AG04449 (cell line): ENCODE measurements around the gene C6orf15.

ENCODE experiments used
- CTCF ChIA-PET: fragments of 350-600 bp; formaldehyde crosslinking; extraction: SDS; loops from one replicate; lab custom pipeline; 2021; ENCODE audit warnings: antibody characterized with exemption; lab: Yijun Ruan, JAX
- POLR2A ChIA-PET: fragments of 400-600, 350-600 bp; formaldehyde crosslinking; extraction: SDS; loops from one replicate; lab custom pipeline; 2020; ENCODE audit warnings: antibody characterized with exemption, inconsistent platforms; lab: Yijun Ruan, JAX
- DNase-seq: peaks from one replicate; pipeline ENCODE4 v3.0.0-alpha.2; 2010; ENCODE audit warnings: low read depth, low spot score
- H3K4me3 ChIP-seq: 2 replicates; pipeline ENCODE4 v1.5.1; 2011; ENCODE audit warnings: low read depth, mild to moderate bottlenecking, control low read depth, low read length
- CTCF ChIP-seq: IDR thresholded peaks from one replicate; pipeline ENCODE4 v1.5.1; 2011; ENCODE audit warnings: mild to moderate bottlenecking, moderate library complexity, low read length, control low read depth, inconsistent platforms; ENCODE audit not compliant: insufficient read depth; ENCODE audit errors: missing control alignments

The C6orf15 gene

GRCh38 chr6:31156641-31157040 lies 44.3 kb upstream of the C6orf15 start:
- no peak for DNase-seq
- TF ChIP-seq CTCF: no peak
- H3K4me3 ChIP-seq: no peak overlapping the region
- ChIA-PET POLR2A (no interaction called here), CTCF (interaction anchor here (1.0 to 4.2 kb wide), 6 partner anchors 9 to 36 kb away, joined by 3 to 24 read pairs (median 6); partner anchors contain the start of gene PSORS1C2)

DNA sequence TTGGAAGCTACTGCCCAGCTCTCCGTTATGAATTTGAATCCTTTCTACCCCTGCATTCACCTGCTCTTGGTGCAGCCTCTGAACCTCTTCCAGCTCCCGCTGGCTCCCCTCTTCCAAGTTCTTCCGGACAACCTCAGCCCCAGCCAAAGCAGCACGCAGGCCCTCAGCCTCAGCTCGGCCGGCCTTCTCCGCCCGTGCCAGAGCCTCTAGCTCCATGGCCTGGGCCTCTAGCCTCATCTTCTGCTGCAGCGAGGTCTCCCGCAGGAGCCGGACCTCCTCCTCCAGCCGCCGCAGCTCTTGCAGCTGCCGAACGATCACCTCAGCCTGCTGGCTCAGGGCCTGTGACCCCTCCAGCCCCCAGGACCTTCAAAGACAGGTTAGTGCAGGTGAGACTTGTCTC lies 42.1 kb upstream of the C6orf15 start:
- H3K4me3 ChIP-seq: no peak overlapping the region
- ChIA-PET CTCF (interaction anchor here (1.0 to 26.1 kb wide), 4 partner anchors 15 to 38 kb away, joined by 3 to 505 read pairs (median 6); partner anchors contain the start of gene PSORS1C2), POLR2A (no interaction called here)
- no peak for DNase-seq
- no peak for TF ChIP-seq CTCF

GRCh38 chr6:31152781-31153180 lies 40.4 kb upstream of the C6orf15 start:
- POLR2A ChIA-PET: no interaction called here
- CTCF ChIA-PET: interaction anchor here (1.0 to 26.1 kb wide), 3 partner anchors 9 to 40 kb away, joined by 4 to 505 read pairs (median 5); no protein-coding TSS in a partner anchor
- no peak for TF ChIP-seq CTCF

GRCh38 chr6:31149827-31150447 lies 37.6 kb upstream of the C6orf15 start:
- no peak for TF ChIP-seq CTCF
- no peak for DNase-seq
- H3K4me3 ChIP-seq: no peak overlapping the region
- ChIA-PET CTCF (interaction anchor here (1.2 to 26.1 kb wide), 6 partner anchors 11 to 217 kb away, joined by 3 to 505 read pairs (median 4); no protein-coding TSS in a partner anchor), POLR2A (interaction anchor here (1.1 kb wide), 1 partner anchor 10 kb away, joined by 4 read pairs; no protein-coding TSS in a partner anchor)

More at GRCh38 chr6:31152781-31153180, 40.4 kb upstream of the C6orf15 start:
- DNase-seq: no peak
- no peak overlapping the region for H3K4me3 ChIP-seq

- no peak overlapping the region for H3K4me3 ChIP-seq
- POLR2A ChIA-PET: interaction anchor here (1.8 kb wide), 1 partner anchor 13 kb away, joined by 8 read pairs; the partner anchor contains the start of genes CCHCR1 and TCF19
- CTCF ChIA-PET: interaction anchor here (1.3 to 26.1 kb wide), 3 partner anchors 11 to 222 kb away, joined by 5 to 505 read pairs (median 17); no protein-coding TSS in a partner anchor
- no peak for DNase-seq
- no peak for TF ChIP-seq CTCF
Observed at GRCh38 chr6:31145386-31145785, 33.0 kb upstream of the C6orf15 start.

DNA sequence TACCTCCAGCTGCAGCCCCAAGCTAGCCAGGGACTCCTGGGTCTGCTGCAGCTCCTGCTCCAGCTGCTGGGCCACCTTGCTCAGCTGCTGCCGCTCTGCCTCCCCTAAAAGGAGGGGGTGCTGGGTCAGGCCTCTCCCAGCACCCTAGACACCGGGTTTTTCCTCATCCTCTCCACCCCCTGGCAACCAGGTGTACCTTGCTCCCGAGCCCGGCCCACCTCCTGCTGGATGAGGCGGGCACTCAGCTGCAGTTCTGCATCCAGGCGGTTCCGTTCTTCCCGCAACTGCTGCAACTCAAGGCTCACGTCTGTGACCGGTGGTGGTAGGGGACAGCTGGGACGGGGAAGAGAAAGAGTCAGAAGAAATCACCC lies 32.6 kb upstream of the C6orf15 start:
- H3K4me3 ChIP-seq: no peak overlapping the region
- DNase-seq: no peak
- POLR2A ChIA-PET: interaction anchor here (1.8 kb wide), 1 partner anchor 13 kb away, joined by 8 read pairs; the partner anchor contains the start of genes CCHCR1 and TCF19
- CTCF ChIA-PET: interaction anchor here (1.3 to 26.1 kb wide), 3 partner anchors 12 to 222 kb away, joined by 5 to 505 read pairs (median 17); no protein-coding TSS in a partner anchor
- TF ChIP-seq CTCF: no peak
